ENCODE results near the gene MAP3K5.

DNA sequence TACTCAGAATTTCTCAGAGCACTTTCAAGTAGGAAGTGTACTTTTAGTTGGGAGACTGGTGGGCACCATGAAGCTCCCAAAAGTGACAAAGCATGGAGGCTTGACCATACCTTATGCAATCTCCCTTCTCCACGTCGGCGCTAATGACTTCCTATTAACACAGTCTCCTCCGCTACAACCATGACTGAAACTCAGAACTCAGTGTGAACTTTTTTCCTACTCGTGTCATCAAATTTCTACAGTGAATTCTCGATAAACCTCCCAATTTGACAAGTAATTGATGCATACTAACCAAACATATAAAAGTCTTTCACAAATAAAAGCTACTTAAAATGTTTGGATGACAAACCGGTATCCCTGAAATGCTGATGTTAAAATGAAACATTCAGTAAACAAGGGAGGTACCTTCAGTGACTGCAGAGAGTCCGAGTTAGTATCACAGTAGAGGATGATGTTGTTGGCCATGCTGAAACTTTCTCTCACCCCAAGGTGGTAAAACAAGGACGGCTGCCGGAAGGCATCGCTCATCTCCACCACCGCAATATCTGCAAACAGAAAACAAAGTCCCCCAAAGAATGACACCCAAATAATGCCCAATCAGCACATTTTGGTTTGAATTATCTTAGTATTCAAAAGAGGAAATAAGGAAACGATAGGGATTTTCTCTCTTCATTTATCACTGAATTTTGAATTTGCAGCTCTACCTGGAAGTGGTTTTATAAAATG, 72.1 kb downstream of the MAP3K5 start:
- TF ChIP-seq, protein P1, sequence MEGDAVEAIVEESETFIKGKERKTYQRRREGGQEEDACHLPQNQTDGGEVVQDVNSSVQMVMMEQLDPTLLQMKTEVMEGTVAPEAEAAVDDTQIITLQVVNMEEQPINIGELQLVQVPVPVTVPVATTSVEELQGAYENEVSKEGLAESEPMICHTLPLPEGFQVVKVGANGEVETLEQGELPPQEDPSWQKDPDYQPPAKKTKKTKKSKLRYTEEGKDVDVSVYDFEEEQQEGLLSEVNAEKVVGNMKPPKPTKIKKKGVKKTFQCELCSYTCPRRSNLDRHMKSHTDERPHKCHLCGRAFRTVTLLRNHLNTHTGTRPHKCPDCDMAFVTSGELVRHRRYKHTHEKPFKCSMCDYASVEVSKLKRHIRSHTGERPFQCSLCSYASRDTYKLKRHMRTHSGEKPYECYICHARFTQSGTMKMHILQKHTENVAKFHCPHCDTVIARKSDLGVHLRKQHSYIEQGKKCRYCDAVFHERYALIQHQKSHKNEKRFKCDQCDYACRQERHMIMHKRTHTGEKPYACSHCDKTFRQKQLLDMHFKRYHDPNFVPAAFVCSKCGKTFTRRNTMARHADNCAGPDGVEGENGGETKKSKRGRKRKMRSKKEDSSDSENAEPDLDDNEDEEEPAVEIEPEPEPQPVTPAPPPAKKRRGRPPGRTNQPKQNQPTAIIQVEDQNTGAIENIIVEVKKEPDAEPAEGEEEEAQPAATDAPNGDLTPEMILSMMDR (IDR thresholded peaks at IDR 0.05), result no peak
- no peak for TF ChIP-seq POLR2A (IDR thresholded peaks at IDR 0.05)
